PFSK-1 (cell line): ENCODE data around the gene OR52B6.

Experiments used
- POLR2AphosphoS5 ChIP-seq: IDR thresholded peaks from 2 replicates; pipeline ENCODE4 v1.6.1; 2012; ENCODE audit warnings: low read depth, mild to moderate bottlenecking, control low read depth, low read length, moderate library complexity
- REST ChIP-seq, 2 experiments: IDR thresholded peaks; 2 replicates each; pipeline versions ENCODE4 v1.6.1 to v1.8.0; 2011 to 2012; ENCODE audit warnings: low read depth in 2 of 2, low read length in 2 of 2, control low read depth in 1 of 2, inconsistent platforms in 1 of 2, mild to moderate bottlenecking in 1 of 2, moderate library complexity in 1 of 2; ENCODE audit not compliant: insufficient read depth in 1 of 2
- TAF1 ChIP-seq: IDR thresholded peaks from 2 replicates; pipeline ENCODE4 v1.6.1; 2012; ENCODE audit warnings: low read length, control low read depth, borderline replicate concordance; ENCODE audit not compliant: insufficient read depth

GRCh38 chr11:5600374-5600851 lies 19.7 kb downstream of the OR52B6 start:
- TF ChIP-seq POLR2AphosphoS5: no peak
- no peak for TF ChIP-seq REST (IDR thresholded peaks at IDR 0.05; ENCODE audit: insufficient read depth in 1 of 2, low read depth in 2 of 2, low read length in 2 of 2)
- TF ChIP-seq TAF1: no peak
